AG08395 (cell line): ENCODE results near the gene ARHGEF40.

Experiments used
- DNase-seq: peaks from one replicate; pipeline ENCODE4 v3.0.0; 2012; ENCODE audit warnings: mixed read lengths, low spot score

Gene ARHGEF40

GRCh38 chr14:21098076-21098891, 28.2 kb downstream of the ARHGEF40 start, which contains the start of gene ZNF219:
ZNF219 (minus strand) TSS chr14:21098655; CDS start chr14:21093591, 5,064 bp downstream.
- peak; percentile 46 for DNase-seq

- no peak for DNase-seq
These were observed 28.9 kb downstream of the ARHGEF40 start for GRCh38 chr14:21098892-21099595.

DNA sequence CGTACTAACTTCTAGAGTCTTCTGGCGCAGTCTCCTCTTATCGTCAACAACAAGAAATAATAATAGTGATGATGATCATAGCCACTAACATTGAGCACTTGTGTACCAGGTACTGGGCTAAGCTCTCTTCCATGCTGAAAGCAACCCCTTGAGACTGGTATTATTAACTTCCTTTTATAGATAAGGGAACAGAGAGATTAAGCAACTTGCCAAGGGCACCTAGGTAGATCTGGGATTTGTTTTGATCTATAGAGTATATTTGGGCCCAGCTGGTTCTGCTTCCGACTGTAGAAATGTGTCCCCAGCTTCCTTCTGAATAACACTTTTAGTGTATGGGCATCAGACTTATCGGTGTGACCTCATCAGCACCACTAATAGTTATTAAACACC, 29.5 kb downstream of the ARHGEF40 start:
- DNase-seq: no peak

GRCh38 chr14:21100931-21101330, 30.8 kb downstream of the ARHGEF40 start, which contains the start of gene TMEM253:
TMEM253 (plus strand) TSS chr14:21101066; CDS start chr14:21101344, 278 bp downstream.
- no peak for DNase-seq

DNA sequence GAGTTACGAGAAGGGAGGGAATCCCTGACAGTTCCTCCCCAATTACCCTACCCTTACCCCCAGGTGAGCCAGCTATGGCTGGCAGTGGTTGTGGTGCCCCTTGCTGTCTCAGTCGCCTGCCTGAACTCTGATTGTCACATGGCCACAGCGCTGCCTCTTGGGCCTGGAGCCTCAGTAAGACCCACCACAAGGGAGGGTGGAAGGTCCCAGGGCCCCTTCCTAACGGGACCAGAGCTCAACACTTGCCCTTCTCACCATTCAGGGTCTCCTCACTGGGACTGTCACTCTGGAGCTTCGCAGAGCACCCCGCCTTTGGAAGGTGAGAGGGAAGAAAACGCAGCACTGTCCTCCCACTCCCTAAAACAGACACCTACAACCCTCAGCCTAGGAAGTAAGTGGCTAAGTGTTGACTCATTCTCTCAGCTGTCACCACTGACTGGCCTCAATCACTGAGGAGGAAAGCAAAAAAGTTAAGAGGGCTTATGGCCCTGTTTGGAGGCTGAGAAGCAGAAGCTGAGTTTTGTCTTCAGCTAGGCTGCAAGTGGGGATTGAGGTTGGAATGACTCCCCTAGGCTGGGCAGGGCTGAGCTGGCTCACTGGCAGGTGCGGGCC, 31.8 kb downstream of the ARHGEF40 start:
- no peak for DNase-seq

DNA sequence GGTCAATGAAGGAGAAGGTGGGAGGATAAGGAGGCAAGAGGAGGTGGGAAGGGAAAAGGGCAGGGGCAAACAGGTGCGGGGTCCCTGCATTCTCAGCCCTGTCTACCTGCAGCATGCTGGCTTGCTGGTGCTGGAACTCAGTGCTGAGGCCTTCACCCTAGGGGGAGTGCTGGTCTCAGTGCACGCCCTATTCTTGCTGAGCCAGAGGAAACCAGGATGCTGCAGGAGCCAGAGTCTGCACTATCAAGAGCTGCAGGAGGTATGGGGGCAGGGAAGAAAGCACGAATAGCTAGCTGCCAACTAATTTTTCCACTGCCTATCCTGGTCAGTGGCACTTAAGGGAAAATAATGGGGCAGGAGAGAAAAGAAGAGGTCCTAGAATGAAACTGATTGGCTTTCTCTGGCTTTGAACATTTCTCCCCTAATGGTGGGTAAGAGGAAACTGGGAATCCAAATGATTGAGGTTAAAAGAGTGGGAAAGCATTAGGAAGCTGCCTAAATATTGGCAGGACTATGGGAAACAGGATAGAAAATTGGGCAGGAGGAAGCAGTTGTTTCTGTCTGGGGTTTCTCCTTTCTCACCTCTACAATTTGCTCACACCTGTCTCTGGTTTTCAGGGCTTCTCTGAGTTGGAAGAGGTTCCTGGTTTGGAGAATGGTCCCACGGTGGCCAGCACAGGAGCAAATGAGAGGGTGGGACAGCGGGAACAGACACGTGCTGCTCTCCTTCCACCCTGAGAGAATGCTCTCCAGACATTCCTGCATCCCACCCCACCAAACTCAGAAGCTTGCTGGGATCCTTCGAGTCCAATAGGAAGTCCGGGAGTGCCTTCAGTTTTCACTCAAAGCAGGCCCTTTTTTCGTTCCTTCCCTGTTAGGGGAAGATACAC, 32.7 kb downstream of the ARHGEF40 start:
- DNase-seq: no peak

GRCh38 chr14:21103411-21103709, 33.3 kb downstream of the ARHGEF40 start:
- no peak for DNase-seq

DNA sequence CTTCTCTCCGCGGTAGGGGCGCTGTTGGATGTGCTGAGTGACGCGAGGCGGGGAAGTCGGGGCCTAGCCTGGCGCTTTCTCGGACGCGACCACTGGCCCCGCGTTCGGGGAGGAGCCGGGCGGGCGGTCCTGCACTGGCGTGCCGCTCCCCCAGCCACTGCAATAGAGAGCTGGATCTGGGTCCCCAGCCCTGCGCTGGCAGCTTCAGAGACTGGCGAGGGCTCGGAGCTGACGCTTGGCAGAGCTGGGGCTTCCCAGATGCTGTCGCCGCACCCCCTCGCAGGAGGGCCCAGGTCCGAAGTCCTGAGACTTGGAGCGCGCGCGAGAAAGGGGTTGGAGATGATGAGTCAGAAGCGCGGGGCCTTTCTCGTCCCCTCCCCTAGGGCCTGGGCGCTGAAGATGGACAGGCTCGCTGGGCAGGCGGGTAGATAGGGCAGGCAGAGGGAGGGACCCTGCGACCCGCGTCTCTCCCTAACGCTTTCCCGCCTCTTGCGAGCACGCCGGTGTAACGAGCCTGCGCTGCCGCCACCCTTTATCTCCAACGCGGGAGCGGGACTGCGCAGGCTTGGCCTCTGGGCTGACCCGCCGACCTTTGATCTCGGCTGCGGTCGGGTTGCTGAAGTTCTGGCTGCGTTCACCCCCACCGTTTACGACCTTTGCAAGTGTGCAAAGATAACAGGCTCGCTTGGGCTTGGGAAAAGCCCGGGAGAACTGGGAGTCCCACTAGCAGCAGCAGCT, 33.8 kb downstream of the ARHGEF40 start:
- peak; percentile 96 for DNase-seq

GRCh38 chr14:21104448-21105060, 34.5 kb downstream of the ARHGEF40 start:
- peak; percentile 83 for DNase-seq

DNA sequence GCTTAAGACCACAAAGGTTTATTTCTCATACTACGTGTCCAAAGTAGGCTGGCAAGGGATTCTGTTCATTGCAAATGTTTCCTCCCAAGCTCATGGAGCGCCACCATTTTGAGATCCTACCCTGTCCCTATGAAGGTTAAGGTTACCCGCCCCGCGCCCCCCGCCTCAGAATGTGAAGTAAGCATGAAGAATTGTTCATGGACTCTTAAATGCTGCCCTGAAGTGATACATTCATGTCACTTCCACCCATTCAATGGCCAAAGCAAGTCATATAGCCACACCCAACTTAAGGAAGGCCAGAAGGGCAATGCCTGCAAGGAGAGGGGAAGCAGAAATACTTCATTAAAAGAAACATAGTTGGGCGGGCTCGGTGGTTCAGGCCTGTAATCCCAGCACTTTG, 35.0 kb downstream of the ARHGEF40 start:
- DNase-seq: no peak

GRCh38 chr14:21106176-21106497, 36.0 kb downstream of the ARHGEF40 start:
- DNase-seq: no peak

DNA sequence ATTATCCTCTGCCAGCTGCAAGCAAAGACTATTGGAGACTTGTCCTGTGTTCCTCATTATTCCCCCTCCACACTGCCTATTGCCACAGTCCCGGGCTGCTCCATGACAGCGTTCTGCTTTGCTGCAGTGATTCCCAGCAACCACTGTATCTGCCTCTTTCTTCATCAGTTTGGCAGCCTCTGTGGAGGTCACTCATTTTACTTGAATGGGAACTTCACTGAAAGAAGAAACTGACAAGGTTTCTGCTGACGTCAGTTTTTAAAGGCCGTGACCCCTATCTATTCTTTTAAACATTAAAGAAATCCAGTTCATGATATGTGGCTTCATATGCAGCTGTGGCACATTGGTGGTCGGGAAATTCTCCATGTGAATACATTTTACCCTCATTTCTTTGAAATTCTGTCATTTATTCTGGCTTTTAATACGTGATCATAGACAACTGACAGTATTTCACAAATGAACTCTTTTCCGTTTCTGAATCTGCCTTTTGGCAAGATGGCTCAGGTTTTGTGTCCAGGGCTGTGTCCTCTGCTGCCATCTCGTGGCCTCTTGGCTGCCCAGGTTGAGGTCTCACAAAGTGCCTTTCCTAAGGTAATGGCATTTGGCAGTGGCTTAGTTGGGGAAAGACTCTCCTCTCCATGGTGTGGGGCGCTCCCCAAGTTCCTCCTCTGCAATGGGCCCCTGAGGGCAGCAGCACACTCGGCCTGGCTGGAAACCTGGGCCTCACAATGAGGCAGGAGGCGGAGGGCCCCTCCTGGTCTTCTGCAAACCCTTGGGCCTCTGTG, 36.6 kb downstream of the ARHGEF40 start:
- DNase-seq: peak; percentile 80

- DNase-seq: no peak
These were observed 37.2 kb downstream of the ARHGEF40 start for GRCh38 chr14:21107283-21107800.

- DNase-seq: no peak
These were observed 38.7 kb downstream of the ARHGEF40 start for GRCh38 chr14:21108791-21109190.

- DNase-seq: no peak
These were observed 39.5 kb downstream of the ARHGEF40 start for GRCh38 chr14:21109377-21110138.

- no peak for DNase-seq
These were observed 42.2 kb downstream of the ARHGEF40 start for GRCh38 chr14:21112255-21112654.

DNA sequence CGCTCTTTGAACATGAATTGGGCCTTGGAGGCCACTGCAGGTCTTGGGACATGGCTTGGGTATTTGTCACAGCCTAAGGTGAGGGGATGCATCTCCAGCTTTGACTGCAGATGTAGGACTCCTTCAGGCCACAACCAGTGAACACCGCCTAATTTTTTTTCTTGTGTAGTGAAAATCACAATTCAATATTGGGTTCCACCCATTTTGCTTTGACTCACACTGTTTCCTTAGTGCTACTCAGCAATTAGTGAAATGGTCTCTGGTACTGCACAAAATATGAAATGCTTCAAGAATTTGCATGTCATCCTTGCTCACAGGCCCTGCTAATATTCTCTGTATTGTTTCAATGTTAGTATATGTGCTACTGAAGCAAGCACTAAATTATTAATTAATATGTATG, 43.3 kb downstream of the ARHGEF40 start:
- no peak for DNase-seq

- DNase-seq: no peak
These were observed 48.8 kb downstream of the ARHGEF40 start for GRCh38 chr14:21118933-21119332.

GRCh38 chr14:21120686-21121085, 50.6 kb downstream of the ARHGEF40 start:
- no peak for DNase-seq
